GM12872 (cell line): ENCODE results near the gene GADD45GIP1.

Experiments
- CTCF ChIP-seq: IDR thresholded peaks from 3 replicates; pipeline ENCODE4 v1.5.1; 2011; ENCODE audit warnings: low read depth, mild to moderate bottlenecking, low read length, moderate library complexity; ENCODE audit not compliant: insufficient read depth

GADD45GIP1 gene

GRCh38 chr19:12938779-12939601 is 18.0 kb downstream of the GADD45GIP1 start:
- 0 out of 3 replicates have a peak, but pooled peaks have one; percentile 9 for TF ChIP-seq CTCF

- TF ChIP-seq CTCF, result no peak
Measured at GRCh38 chr19:12937927-12938778, 18.9 kb downstream of the GADD45GIP1 start, which contains the start of gene CALR. Gene CALR, plus strand, starts transcription at chr19:12938609. Its CDS starts 71 bp downstream, at chr19:12938680.

GRCh38 chr19:12937093-12937926 is 19.7 kb downstream of the GADD45GIP1 start:
- no peak for TF ChIP-seq CTCF

GRCh38 chr19:12936582-12936981 is 20.4 kb downstream of the GADD45GIP1 start:
- TF ChIP-seq CTCF, result no peak

- TF ChIP-seq CTCF, result no peak
Measured at GRCh38 chr19:12935071-12935470, 22.0 kb downstream of the GADD45GIP1 start.

GRCh38 chr19:12933287-12934072 is 23.5 kb downstream of the GADD45GIP1 start, which contains the start of gene FARSA:
Gene FARSA, minus strand, starts transcription at chr19:12933711. Its CDS starts 15 bp downstream, at chr19:12933696.
- TF ChIP-seq CTCF, result no peak
